IgD-negative memory B cell (primary cell): Measurements from ENCODE around the gene LRRC1. TPM values are rescaled to one million over a fixed set of nuclear protein-coding genes. Genes with fewer than 3 reads are reported as not detected.

Experiments
- H3K27ac Mint-ChIP-seq, 3 donors: one replicate each; pipeline ENCODE4 v1.8.0; 2020 to 2022; ENCODE audit warnings: mild to moderate bottlenecking in 3 of 3, mixed read lengths in 3 of 3, moderate library complexity in 1 of 3
- H3K27me3 Mint-ChIP-seq: one replicate; pipeline ENCODE4 v1.8.0; 2021; ENCODE audit warnings: mixed read lengths
- H3K36me3 Mint-ChIP-seq: one replicate; pipeline ENCODE4 v1.8.0; 2020; ENCODE audit warnings: mild to moderate bottlenecking, mixed read lengths
- H3K4me1 Mint-ChIP-seq, 3 donors: one replicate each; pipeline ENCODE4 v1.8.0; 2020 to 2022; ENCODE audit warnings: mixed read lengths in 3 of 3, mild to moderate bottlenecking in 1 of 3
- H3K4me3 Mint-ChIP-seq, 4 donors: one replicate each; pipeline ENCODE4 v1.8.0; 2020 to 2022; ENCODE audit warnings: mild to moderate bottlenecking in 4 of 4, mixed read lengths in 4 of 4, moderate library complexity in 3 of 4
- H3K9me3 Mint-ChIP-seq, 3 donors: one replicate each; pipeline ENCODE4 v1.8.0; 2020 to 2021; ENCODE audit warnings: mixed read lengths in 3 of 3, mild to moderate bottlenecking in 1 of 3
- polyA plus RNA-seq: library from polyadenylated mRNA; unstranded; fragments of 300-500 nt; fragmentation: Illumina TruSeq; gene quantifications from one replicate; pipeline ENCODE4 v1.2.3, GENCODE V29; 2021

Gene LRRC1
- 5.0 TPM for polyA plus RNA-seq

GRCh38 chr6:53794720-53795339 lies at the start of gene LRRC1:
LRRC1 (plus strand) TSS chr6:53795005; CDS start chr6:53795257, 252 bp downstream.
- peaks cover 0 to 1% (median 0%) of the 10 kb centered on the region in 3 donors for H3K9me3 Mint-ChIP-seq
- peaks cover 20 to 24% (median 20%) of the 10 kb centered on the region in 3 donors for H3K4me1 Mint-ChIP-seq
- no peaks in the 10 kb centered on the region for H3K36me3 Mint-ChIP-seq
- H3K27ac Mint-ChIP-seq, result peak within 1 kb of the TSS; percentile 85 to 98 (median 95)
- no peaks in the 10 kb centered on the region for H3K27me3 Mint-ChIP-seq
- peak within 1 kb of the TSS; percentile 93 to 99 (median 98) for H3K4me3 Mint-ChIP-seq

DNA sequence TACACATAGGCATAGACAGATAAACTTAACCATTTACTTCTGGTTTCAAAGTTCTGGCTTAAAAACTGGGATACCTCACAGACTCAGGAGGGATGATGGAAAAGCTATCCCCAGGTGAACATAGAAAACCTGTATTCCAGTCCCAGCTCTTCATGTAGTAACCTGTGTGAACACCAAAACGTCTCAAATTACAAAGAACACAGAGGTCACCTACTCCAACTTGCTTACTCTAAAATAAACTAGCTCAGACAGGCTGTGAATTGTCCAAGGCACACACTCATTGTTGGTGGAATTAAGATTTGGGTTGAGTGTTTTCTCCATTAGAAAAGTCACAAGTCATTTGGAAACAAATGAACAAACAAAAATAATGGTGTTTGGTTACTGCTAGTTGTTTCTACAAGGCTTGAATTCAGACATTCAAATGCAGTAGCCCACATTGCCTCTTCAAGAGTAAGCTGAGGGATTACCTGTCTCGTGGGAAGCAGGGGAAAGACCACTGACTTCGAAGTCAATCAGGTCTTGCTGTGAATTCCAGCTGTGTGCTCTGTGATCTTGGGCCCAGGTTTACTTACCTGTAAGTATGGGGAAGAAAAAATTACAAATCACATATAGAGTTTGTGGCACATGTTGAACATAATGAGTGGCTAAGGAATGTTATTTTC lies 48.2 kb upstream of the LRRC1 start:
- Mint-ChIP-seq H3K4me3 (no peak overlapping the region), H3K4me1 (no peaks in the 10 kb centered on the region), H3K36me3 (peaks cover 1% of the 10 kb centered on the region), H3K9me3 (no peaks in the 10 kb centered on the region), H3K27ac (no peak overlapping the region), H3K27me3 (peaks cover 2% of the 10 kb centered on the region)

GRCh38 chr6:53750052-53750650 lies 44.7 kb upstream of the LRRC1 start:
- Mint-ChIP-seq H3K27me3 (no peaks in the 10 kb centered on the region), H3K4me3 (no peak overlapping the region)

GRCh38 chr6:53751417-53751816 lies 43.4 kb upstream of the LRRC1 start:
- no peaks in the 10 kb centered on the region for H3K27me3 Mint-ChIP-seq
- peaks cover 4% of the 10 kb centered on the region for H3K36me3 Mint-ChIP-seq
- no peak overlapping the region for H3K27ac Mint-ChIP-seq
- no peaks in the 10 kb centered on the region for H3K9me3 Mint-ChIP-seq
- H3K4me1 Mint-ChIP-seq, result no peaks in the 10 kb centered on the region
- no peak overlapping the region for H3K4me3 Mint-ChIP-seq

More at GRCh38 chr6:53750052-53750650, 44.7 kb upstream of the LRRC1 start:
- H3K27ac Mint-ChIP-seq, result no peak overlapping the region
- no peaks in the 10 kb centered on the region for H3K9me3 Mint-ChIP-seq
- peaks cover 4% of the 10 kb centered on the region for H3K36me3 Mint-ChIP-seq
- no peaks in the 10 kb centered on the region for H3K4me1 Mint-ChIP-seq

DNA sequence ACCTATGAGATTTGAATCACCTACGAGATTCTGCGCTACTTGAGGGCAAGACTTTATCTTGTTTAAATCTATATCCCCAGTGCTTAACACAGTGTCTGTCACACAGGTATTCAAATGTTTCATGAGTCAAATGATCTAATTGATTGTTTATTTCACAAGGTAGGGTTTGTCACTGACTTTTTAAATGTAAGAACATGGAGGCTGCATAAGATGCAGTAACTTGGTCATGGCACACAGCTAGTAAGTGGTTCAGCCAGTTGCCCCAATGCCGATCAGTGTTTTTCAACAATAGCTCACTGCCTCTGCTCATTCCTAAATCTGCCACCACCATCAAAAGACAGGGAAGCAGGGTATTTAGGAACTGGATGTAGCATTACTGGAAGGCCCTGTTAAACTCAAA lies 42.4 kb upstream of the LRRC1 start:
- Mint-ChIP-seq H3K9me3 (peaks cover 0 to 2% (median 0%) of the 10 kb centered on the region in 3 donors), H3K36me3 (peaks cover 4% of the 10 kb centered on the region), H3K4me1 (no peaks in the 10 kb centered on the region), H3K27me3 (no peaks in the 10 kb centered on the region), H3K4me3 (no peak overlapping the region), H3K27ac (no peak overlapping the region)

DNA sequence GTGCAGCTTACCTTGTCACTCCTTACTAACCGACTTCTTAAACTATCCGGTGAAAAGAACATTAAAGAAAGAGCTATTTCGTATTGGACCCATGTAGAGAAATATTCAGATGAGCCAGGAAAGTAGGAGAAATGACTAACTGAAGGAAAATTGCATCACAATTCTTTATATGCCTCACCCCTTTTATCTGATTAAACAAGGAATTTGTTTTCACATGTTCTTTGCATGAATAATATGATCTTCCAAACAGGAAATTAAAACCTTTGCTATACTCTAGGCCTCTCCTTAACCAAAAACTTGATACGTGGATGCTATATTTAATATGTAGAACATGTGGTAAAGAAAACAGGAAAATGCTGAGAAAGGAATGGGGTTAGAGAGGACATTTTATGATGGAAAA lies 41.9 kb upstream of the LRRC1 start:
- Mint-ChIP-seq H3K4me3 (no peak overlapping the region), H3K9me3 (peaks cover 0 to 2% (median 0%) of the 10 kb centered on the region in 3 donors), H3K4me1 (no peaks in the 10 kb centered on the region), H3K36me3 (peaks cover 4% of the 10 kb centered on the region), H3K27ac (no peak overlapping the region), H3K27me3 (no peaks in the 10 kb centered on the region)

DNA sequence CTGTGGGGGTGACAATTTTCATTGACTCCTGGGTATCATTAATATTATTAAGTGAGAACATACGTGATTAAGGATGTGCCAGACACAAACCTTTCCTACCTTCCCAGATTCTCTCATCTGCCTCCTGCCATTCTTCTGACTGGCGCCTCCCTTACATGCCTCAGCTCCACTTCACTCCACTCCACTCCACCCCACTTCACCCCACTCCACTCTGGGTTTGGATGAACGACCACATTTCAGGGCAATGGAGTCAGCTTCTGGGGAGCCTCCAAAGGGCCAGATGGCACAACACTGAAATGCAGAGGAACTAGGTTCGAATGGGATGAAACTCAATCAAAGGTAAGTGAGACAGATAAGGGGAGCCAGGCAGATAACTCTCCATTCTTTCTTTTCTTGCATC lies 40.5 kb upstream of the LRRC1 start:
- Mint-ChIP-seq H3K9me3 (peaks cover 0 to 2% (median 0%) of the 10 kb centered on the region in 3 donors), H3K27me3 (no peaks in the 10 kb centered on the region), H3K4me1 (no peaks in the 10 kb centered on the region), H3K36me3 (peaks cover 4% of the 10 kb centered on the region), H3K27ac (no peak overlapping the region), H3K4me3 (no peak overlapping the region)

DNA sequence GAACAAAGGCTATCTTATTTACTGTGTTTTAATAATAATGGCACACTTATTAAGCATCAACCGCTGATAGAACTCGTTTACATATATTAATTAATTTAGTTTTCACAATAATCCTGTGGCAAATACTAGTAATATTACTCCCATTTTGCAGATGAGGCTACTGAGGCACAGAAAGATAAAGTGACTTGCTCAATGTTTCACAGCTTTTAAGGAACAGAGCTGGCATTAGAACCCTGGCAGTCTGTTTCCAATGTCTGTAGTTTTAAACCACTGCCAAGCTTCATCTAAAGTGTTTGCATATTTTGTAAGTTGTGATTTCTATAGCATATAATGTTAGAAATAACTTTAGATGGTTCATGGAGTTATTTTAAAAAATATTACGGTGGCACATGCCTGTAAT lies 38.4 kb upstream of the LRRC1 start:
- H3K9me3 Mint-ChIP-seq, result peaks cover 0 to 2% (median 0%) of the 10 kb centered on the region in 3 donors
- no peaks in the 10 kb centered on the region for H3K27me3 Mint-ChIP-seq
- H3K4me3 Mint-ChIP-seq, result no peak overlapping the region
- H3K27ac Mint-ChIP-seq, result no peak overlapping the region
- H3K4me1 Mint-ChIP-seq, result no peaks in the 10 kb centered on the region
- H3K36me3 Mint-ChIP-seq, result peaks cover 5% of the 10 kb centered on the region

- no peak overlapping the region for H3K4me3 Mint-ChIP-seq
- H3K27me3 Mint-ChIP-seq, result no peaks in the 10 kb centered on the region
- H3K27ac Mint-ChIP-seq, result no peak overlapping the region
- H3K4me1 Mint-ChIP-seq, result no peaks in the 10 kb centered on the region
- H3K36me3 Mint-ChIP-seq, result peaks cover 3% of the 10 kb centered on the region
- H3K9me3 Mint-ChIP-seq, result peaks cover 0 to 2% (median 0%) of the 10 kb centered on the region in 3 donors
These were observed 36.3 kb upstream of the LRRC1 start for GRCh38 chr6:53758496-53758895.

DNA sequence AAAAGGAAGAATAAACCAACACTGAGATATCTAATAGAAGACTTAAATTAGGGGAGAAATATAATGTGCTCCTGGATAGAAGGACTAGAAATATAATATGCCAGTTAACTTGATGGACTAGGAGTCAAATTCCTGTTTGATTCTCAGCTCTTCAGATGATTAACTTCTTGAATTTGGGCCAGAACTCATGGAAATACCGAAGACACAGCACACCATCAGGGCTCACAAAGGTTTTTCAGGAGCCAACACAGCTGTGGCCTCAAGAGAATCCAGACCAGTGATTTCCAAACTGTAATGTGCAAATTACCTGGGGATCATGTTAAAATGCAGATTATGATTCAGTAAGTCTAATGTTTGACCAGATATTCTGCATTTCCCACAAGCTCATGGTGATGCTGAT lies 33.8 kb upstream of the LRRC1 start:
- H3K36me3 Mint-ChIP-seq, result peaks cover 3% of the 10 kb centered on the region
- no peaks in the 10 kb centered on the region for H3K4me1 Mint-ChIP-seq
- no peak overlapping the region for H3K4me3 Mint-ChIP-seq
- H3K27ac Mint-ChIP-seq, result no peak overlapping the region
- peaks cover 2% of the 10 kb centered on the region for H3K27me3 Mint-ChIP-seq
- peaks cover 0 to 7% (median 0%) of the 10 kb centered on the region in 3 donors for H3K9me3 Mint-ChIP-seq

DNA sequence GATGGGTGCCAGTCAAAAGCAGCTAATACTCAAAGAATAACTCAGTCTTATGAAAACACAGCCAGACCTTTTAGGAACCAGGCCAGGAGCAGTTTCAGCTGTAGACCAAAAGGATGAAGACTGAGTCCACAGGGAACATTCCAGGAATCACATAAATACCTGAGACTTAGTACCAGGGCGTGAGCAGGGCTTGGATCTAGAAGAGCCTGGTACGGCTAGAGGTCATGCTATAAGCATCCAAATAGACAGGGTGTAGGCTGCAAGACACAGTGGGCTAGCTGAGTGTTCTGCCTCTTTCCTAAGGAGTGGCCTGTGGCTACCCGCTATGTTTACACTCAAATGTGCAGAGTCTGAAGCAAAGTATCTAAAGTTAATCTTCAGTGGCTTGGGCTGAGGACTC lies 29.5 kb upstream of the LRRC1 start:
- Mint-ChIP-seq H3K4me1 (no peaks in the 10 kb centered on the region), H3K27ac (no peak overlapping the region), H3K27me3 (peaks cover 2% of the 10 kb centered on the region), H3K4me3 (no peak overlapping the region), H3K36me3 (peaks cover 2% of the 10 kb centered on the region), H3K9me3 (peaks cover 0 to 7% (median 0%) of the 10 kb centered on the region in 3 donors)

GRCh38 chr6:53766930-53767329 lies 27.9 kb upstream of the LRRC1 start:
- Mint-ChIP-seq H3K4me1 (no peaks in the 10 kb centered on the region), H3K36me3 (peaks cover 2% of the 10 kb centered on the region), H3K9me3 (peaks cover 0 to 7% (median 0%) of the 10 kb centered on the region in 3 donors), H3K27me3 (peaks cover 2% of the 10 kb centered on the region), H3K4me3 (no peak overlapping the region), H3K27ac (no peak overlapping the region)

- Mint-ChIP-seq H3K27me3 (peaks cover 2% of the 10 kb centered on the region), H3K4me1 (no peaks in the 10 kb centered on the region), H3K9me3 (peaks cover 0 to 7% (median 0%) of the 10 kb centered on the region in 3 donors), H3K4me3 (no peak overlapping the region), H3K36me3 (peaks cover 5% of the 10 kb centered on the region), H3K27ac (no peak overlapping the region)
These were observed 26.9 kb upstream of the LRRC1 start for GRCh38 chr6:53767941-53768340.

- Mint-ChIP-seq H3K36me3 (peaks cover 5% of the 10 kb centered on the region), H3K4me3 (no peak overlapping the region), H3K4me1 (no peaks in the 10 kb centered on the region), H3K27ac (no peak overlapping the region), H3K9me3 (peaks cover 0 to 8% (median 0%) of the 10 kb centered on the region in 3 donors), H3K27me3 (peaks cover 2% of the 10 kb centered on the region)
These were observed 26.2 kb upstream of the LRRC1 start for GRCh38 chr6:53768636-53769035.

GRCh38 chr6:53770780-53771249 lies 24.0 kb upstream of the LRRC1 start:
- Mint-ChIP-seq H3K4me3 (no peak overlapping the region), H3K27me3 (peaks cover 5% of the 10 kb centered on the region), H3K4me1 (peaks cover 0 to 3% (median 0%) of the 10 kb centered on the region in 3 donors), H3K36me3 (peaks cover 9% of the 10 kb centered on the region), H3K9me3 (peaks cover 0 to 6% (median 0%) of the 10 kb centered on the region in 3 donors), H3K27ac (no peak overlapping the region)
